Hypothalamus (tissue), 51 donors: ENCODE measurements around the gene RETREG1.
"Not testable (repeated sequence)": the region's sequence is repeated elsewhere in the genome, so short reads cannot be mapped to it uniquely, and the experiment has no call there.

Source experiments
- DNase-seq, 51 donors: peaks; one replicate each; lab custom pipeline; 2025; lab: John Stamatoyannopoulos, UW

Gene RETREG1

GRCh38 chr5:16617274-16617968, 624 bp upstream of the RETREG1 start:
- peak in 11 of 51 donors; percentile 8 to 49 (median 27) for DNase-seq

GRCh38 chr5:16615741-16616535, 859 bp downstream of the RETREG1 start:
- DNase-seq, result peak in 3 of 51 donors; percentile 18 to 54 (median 29)

- DNase-seq, result no peak
Observed at GRCh38 chr5:16612007-16612406, 4.8 kb downstream of the RETREG1 start.

- not testable (repeated sequence) for DNase-seq
Observed at GRCh38 chr5:16610896-16611295, 5.9 kb downstream of the RETREG1 start.

- no peak for DNase-seq
Observed at GRCh38 chr5:16609412-16609811, 7.4 kb downstream of the RETREG1 start.

GRCh38 chr5:16606628-16607027, 10.2 kb downstream of the RETREG1 start:
- no peak for DNase-seq

- DNase-seq, result no peak
Observed at GRCh38 chr5:16603701-16604100, 13.1 kb downstream of the RETREG1 start.

GRCh38 chr5:16603295-16603694, 13.5 kb downstream of the RETREG1 start:
- DNase-seq, result no peak

GRCh38 chr5:16602182-16602581, 14.6 kb downstream of the RETREG1 start:
- DNase-seq, result no peak

GRCh38 chr5:16600946-16601345, 15.9 kb downstream of the RETREG1 start:
- DNase-seq, result no peak

GRCh38 chr5:16600397-16600796, 16.4 kb downstream of the RETREG1 start:
- DNase-seq, result peak in 44 of 51 donors; percentile 15 to 91 (median 71)

- DNase-seq, result no peak
Observed at GRCh38 chr5:16597946-16598694, 18.7 kb downstream of the RETREG1 start.

GRCh38 chr5:16596581-16596940, 20.2 kb downstream of the RETREG1 start:
- peak in 7 of 51 donors; percentile 7 to 32 (median 28) for DNase-seq

- peak in 1 of 51 donors; percentile 27 for DNase-seq
Observed at GRCh38 chr5:16595881-16596580, 20.8 kb downstream of the RETREG1 start.

- DNase-seq, result no peak
Observed at GRCh38 chr5:16593628-16594027, 23.2 kb downstream of the RETREG1 start.

GRCh38 chr5:16593013-16593412, 23.8 kb downstream of the RETREG1 start:
- peak in 14 of 51 donors; percentile 8 to 50 (median 30) for DNase-seq

- DNase-seq, result no peak
Observed at GRCh38 chr5:16592255-16592654, 24.5 kb downstream of the RETREG1 start.

GRCh38 chr5:16590685-16591084, 26.1 kb downstream of the RETREG1 start:
- no peak for DNase-seq

GRCh38 chr5:16589658-16590057, 27.1 kb downstream of the RETREG1 start:
- DNase-seq, result no peak

- no peak for DNase-seq
Observed at GRCh38 chr5:16588434-16589214, 28.2 kb downstream of the RETREG1 start.
